Esophagus muscularis mucosa (tissue), 3 donors: ENCODE measurements around the gene ATP6V1F.

ENCODE experiments used
- CTCF ChIP-seq, 3 experiments: fragments of 200-600 bp in 2 of 3; fragments of 450-650 bp in 1 of 3; sonication (generic) in 2 of 3; IDR thresholded peaks; one replicate each; pipeline ENCODE4 v1.5.1; 2017 to 2019; ENCODE audit warnings: antibody characterized with exemption in 3 of 3, mild to moderate bottlenecking in 2 of 3, moderate library complexity in 1 of 3
- EP300 ChIP-seq: sonication (generic); formaldehyde crosslinking; IDR thresholded peaks from one replicate; pipeline ENCODE4 v1.6.1; 2017; ENCODE audit warnings: antibody characterized with exemption

GRCh38 chr7:128847721-128848211 lies 14.9 kb upstream of the ATP6V1F start:
- TF ChIP-seq CTCF (IDR thresholded peaks at IDR 0.05) (no peak), EP300 (no peak)
